Measurements from ENCODE around the gene ERICH4. TPM values are rescaled to one million over a fixed set of nuclear protein-coding genes. Genes with fewer than 3 reads are reported as not detected.
A peak's percentile ranks its signal among the peaks of the same experiment; 100 is the strongest.

ERICH4 gene, protein sequence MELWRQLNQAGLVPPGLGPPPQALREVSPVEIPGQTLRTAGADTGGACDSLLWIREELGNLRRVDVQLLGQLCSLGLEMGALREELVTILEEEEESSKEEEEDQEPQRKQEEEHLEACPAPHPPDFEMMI
- under 1 TPM in 2 of 5 donors, not detected in 3; 0.29 to 0.55 TPM for total RNA-seq
- total RNA-seq (2013), result not detected
- 0 to 0.10 (median 0) reads per million in 29 experiments for total RNA-seq

DNA sequence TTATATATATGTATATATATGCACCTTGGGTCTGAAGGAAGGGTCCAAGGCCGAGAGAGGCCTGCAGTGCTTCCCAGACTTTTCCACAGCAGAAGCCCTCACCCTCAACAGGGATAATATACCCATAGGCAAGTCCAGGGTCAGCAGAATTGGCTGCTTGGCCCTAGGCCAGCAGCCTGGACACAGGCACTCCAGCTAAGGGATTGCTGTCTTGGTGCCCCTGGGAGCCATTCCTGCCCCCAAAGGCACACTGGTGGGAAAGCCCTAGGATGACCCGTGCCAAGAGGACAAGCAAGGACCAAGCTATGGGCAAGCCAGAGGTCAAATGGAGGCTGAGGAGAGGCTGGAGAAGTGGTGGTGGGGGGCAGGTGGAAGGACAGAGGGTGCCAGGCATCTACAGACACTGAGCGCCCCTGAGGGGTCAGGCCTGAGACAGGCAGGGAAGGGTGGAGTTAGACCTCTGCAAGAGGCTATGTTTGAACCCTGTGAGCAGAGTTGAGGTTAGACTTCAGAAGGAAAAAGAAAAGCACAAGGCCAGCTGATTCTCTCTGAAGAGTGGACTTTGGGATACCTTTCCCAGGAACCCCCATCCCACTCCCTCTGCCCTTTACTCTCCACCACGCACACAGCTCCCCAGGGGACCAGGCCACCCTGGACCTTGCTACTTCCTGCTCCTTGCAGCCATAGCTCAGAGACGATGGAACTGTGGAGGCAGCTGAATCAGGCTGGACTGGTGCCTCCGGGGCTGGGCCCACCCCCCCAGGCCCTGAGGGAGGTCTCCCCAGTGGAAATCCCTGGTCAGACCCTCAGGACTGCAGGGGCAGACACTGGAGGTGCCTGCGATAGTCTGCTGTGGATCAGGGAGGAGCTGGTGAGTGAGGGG, at the start of gene ERICH4:
Gene ERICH4, plus strand, starts transcription at position 684 of the 883 bp plus-strand sequence. Its CDS starts 14 bp downstream, at position 698.
- ATAC-seq (replicated peaks in 1 of 4) (no peak), DNase-seq (no peak)
- H3K27ac ChIP-seq (ENCODE audit: low read length), result no peak within 1 kb of the TSS
- WGBS (ENCODE audit: insufficient coverage), result 70% methylated on average over 5 of the region's 7 CpGs
- H3K27ac Mint-ChIP-seq, result no peak within 1 kb of the TSS
- ChIA-PET POLR2A (interaction anchor here in 1 of 2 donors (0.6 kb wide), 1 partner anchor 783 kb away, joined by 3 read pairs; no protein-coding TSS in a partner anchor), CTCF (no interaction called here)
- H3K4me3 Mint-ChIP-seq, result no peak within 1 kb of the TSS
- H3K27me3 Mint-ChIP-seq, result peaks cover 0 to 13% of the 10 kb centered on the region in 2 donors
- peaks cover 5 to 17% of the 10 kb centered on the region in 2 experiments for H3K4me1 ChIP-seq (ENCODE audit: control insufficient read depth in 1 of 2, extremely low read depth in 1 of 2, insufficient read depth in 2 of 2, low read length in 2 of 2)
- H3K27me3 ChIP-seq (replicated peaks in 1 of 2; ENCODE audit: control insufficient read depth in 2 of 2, extremely low read depth in 1 of 2, insufficient read depth in 2 of 2, low read length in 1 of 2), result peaks cover 0 to 27% of the 10 kb centered on the region in 2 experiments
- no peaks in the 10 kb centered on the region for H3K36me3 Mint-ChIP-seq
- H3K4me3 ChIP-seq (ENCODE audit: control insufficient read depth in 1 of 2, extremely low read depth in 1 of 2, low read length in 1 of 2), result no peak within 1 kb of the TSS
- no peaks in the 10 kb centered on the region for H3K9me3 Mint-ChIP-seq
- peaks cover 0 to under 1% of the 10 kb centered on the region in 2 donors for H3K36me3 ChIP-seq (ENCODE audit: control insufficient read depth in 2 of 2, extremely low read depth in 1 of 2, insufficient read depth in 1 of 2, low read length in 1 of 2)
- peaks cover 0 to 15% (median 4%) of the 10 kb centered on the region in 3 donors for H3K4me1 Mint-ChIP-seq
- H3K9me3 ChIP-seq, result no peaks in the 10 kb centered on the region

DNA sequence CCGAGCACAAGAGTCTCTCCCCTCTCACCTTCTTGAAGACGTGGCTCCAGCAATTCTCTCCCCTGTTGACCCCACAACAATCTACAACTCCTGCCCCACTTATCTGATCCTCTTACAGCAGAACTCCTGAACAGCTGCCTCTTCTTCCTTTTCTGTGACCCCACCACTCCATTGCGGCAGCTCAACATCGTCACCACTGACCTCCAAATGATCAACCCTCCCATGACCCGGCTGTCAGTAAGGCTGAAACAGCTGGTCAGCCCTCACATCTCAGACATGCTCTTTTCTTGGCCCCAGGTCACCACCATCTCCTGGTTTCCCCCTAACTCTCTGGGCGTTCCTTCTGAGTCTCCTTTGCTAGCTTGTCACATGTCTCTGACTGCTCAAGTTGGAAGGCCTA, 47.6 kb upstream of the ERICH4 start:
- no peak overlapping the region for H3K4me3 ChIP-seq (ENCODE audit: control insufficient read depth in 1 of 2, extremely low read depth in 1 of 2, low read length in 1 of 2)
- peaks cover 19 to 38% of the 10 kb centered on the region in 2 experiments for H3K4me1 ChIP-seq (ENCODE audit: control insufficient read depth in 1 of 2, extremely low read depth in 1 of 2, insufficient read depth in 2 of 2, low read length in 2 of 2)
- POLR2A ChIA-PET, result no interaction called here
- H3K27me3 ChIP-seq (replicated peaks in 1 of 2; ENCODE audit: control insufficient read depth in 2 of 2, extremely low read depth in 1 of 2, insufficient read depth in 2 of 2, low read length in 1 of 2), result no peaks in the 10 kb centered on the region
- H3K36me3 ChIP-seq (ENCODE audit: control insufficient read depth in 2 of 2, extremely low read depth in 1 of 2, insufficient read depth in 1 of 2, low read length in 1 of 2), result peaks cover 12 to 16% of the 10 kb centered on the region in 2 donors
- Mint-ChIP-seq H3K4me3 (peak overlapping the region; percentile 66 to 99 (median 98)), H3K36me3 (peaks cover 11% of the 10 kb centered on the region), H3K27ac (no peak overlapping the region), H3K4me1 (peaks cover 38 to 46% (median 41%) of the 10 kb centered on the region in 3 donors), H3K27me3 (no peaks in the 10 kb centered on the region), H3K9me3 (no peaks in the 10 kb centered on the region)
- no peak for ATAC-seq (replicated peaks in 1 of 4)
- H3K27ac ChIP-seq (ENCODE audit: low read length), result no peak overlapping the region
- DNase-seq, result no peak
- 86% methylated on average over 6 of the region's 6 CpGs for WGBS (ENCODE audit: insufficient coverage)
- no peaks in the 10 kb centered on the region for H3K9me3 ChIP-seq
- CTCF ChIA-PET, result interaction anchor here in 1 of 2 donors (0.7 kb wide), 1 partner anchor 44 kb away, joined by 3 read pairs; the partner anchor contains the start of gene DMAC2

DNA sequence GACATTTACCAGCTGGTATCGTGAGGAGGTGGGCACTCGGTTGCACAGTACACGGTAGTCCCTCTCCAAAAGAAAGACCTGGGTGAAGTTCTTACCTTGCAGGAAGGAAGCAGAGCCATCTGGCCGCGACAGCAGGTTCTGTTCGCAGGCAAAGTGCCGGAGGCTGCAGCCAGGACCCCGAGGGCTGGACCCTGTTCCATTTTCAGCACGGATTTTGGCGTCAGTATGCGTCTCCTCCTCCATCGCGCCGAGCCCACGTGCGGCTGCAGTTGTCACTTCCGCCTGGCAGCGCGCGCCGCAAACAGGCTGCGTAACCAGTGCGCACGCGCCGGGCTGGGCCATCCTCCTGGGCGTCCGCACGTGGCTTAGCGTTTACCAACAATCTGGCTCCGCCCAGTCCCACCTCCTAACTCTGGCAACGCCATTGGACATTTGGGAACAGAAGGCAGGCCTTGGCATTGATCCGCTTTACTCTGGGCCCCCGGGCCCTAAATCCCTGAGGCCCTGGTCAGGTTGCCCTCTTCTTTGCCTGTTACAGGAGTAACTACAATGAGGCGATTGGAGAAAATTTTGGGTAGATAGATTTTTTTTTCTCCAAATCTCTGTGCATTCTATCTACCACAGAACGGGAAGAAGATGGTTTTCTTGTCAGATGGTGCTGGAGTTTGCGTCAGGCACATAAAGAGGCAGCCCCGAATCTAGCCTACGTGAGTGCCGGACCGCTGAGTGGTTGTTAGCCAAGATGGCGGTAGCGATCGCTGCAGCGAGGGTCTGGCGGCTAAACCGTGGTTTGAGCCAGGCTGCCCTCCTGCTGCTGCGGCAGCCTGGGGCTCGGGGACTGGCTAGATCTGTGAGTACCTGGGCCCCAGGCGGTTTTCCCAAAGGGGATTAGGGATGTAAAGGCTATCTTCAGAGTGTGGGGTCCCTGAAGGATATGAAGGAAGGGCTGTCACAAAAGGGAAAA, 45.6 kb upstream of the ERICH4 start, which contains the start of the genes BCKDHA and EXOSC5:
Gene BCKDHA, plus strand, starts transcription at position 733 of the 964 bp plus-strand sequence. Its CDS starts 10 bp downstream, at position 743.
Gene EXOSC5, minus strand, starts transcription at position 274 of the 964 bp plus-strand sequence. Its CDS starts 31 bp downstream, at position 243.
- Histone ChIP-seq H3K9me3 (no peaks in the 10 kb centered on the region), H3K4me3 (ENCODE audit: control insufficient read depth in 1 of 2, extremely low read depth in 1 of 2, low read length in 1 of 2) (peak within 1 kb of the TSS; percentile 81 to 97), H3K27me3 (replicated peaks in 1 of 2; ENCODE audit: control insufficient read depth in 2 of 2, extremely low read depth in 1 of 2, insufficient read depth in 2 of 2, low read length in 1 of 2) (no peaks in the 10 kb centered on the region), H3K36me3 (ENCODE audit: control insufficient read depth in 2 of 2, extremely low read depth in 1 of 2, insufficient read depth in 1 of 2, low read length in 1 of 2) (no peaks in the 10 kb centered on the region), H3K27ac (ENCODE audit: low read length) (peak within 1 kb of the TSS; percentile 98), H3K4me1 (ENCODE audit: control insufficient read depth in 1 of 2, extremely low read depth in 1 of 2, insufficient read depth in 2 of 2, low read length in 2 of 2) (peaks cover 19 to 38% of the 10 kb centered on the region in 2 experiments)
- H3K27me3 Mint-ChIP-seq, result no peaks in the 10 kb centered on the region
- peaks cover 8% of the 10 kb centered on the region for H3K36me3 Mint-ChIP-seq
- H3K27ac Mint-ChIP-seq, result peak within 1 kb of the TSS; percentile 100
- under 1% methylated on average over 38 of the region's 50 CpGs for WGBS (ENCODE audit: insufficient coverage)
- ChIA-PET POLR2A (no interaction called here), CTCF (interaction anchor here in 1 of 2 donors (0.7 kb wide), 1 partner anchor 592 kb away, joined by 3 read pairs; no protein-coding TSS in a partner anchor)
- peak within 1 kb of the TSS; percentile 97 to 99 (median 98) for H3K4me3 Mint-ChIP-seq
- H3K9me3 Mint-ChIP-seq, result no peaks in the 10 kb centered on the region
- DNase-seq (peak; percentile 97 to 100 (median 99)), ATAC-seq (replicated peaks in 1 of 4) (peak; percentile 98 to 99 (median 99))
- H3K4me1 Mint-ChIP-seq, result peaks cover 41 to 54% (median 48%) of the 10 kb centered on the region in 3 donors

DNA sequence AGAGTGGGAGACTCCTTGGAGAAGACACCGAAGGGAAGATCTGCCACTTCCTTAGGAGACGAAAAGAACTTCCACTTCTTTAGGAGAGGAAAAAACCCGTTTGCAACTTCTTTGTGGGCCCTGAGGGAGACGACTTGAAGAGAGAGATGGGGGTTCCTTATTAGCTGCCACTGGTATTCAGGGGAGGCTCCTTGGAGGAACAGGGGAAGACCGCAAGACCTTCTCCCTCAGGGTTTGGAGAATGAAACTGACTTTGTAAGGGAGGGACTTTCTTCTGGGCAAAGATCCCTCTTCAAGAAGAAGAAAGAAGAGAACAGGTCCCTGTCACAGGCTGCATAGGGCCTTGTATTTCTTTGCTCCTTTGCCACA, 44.9 kb upstream of the ERICH4 start:
- H3K9me3 Mint-ChIP-seq, result no peaks in the 10 kb centered on the region
- Histone ChIP-seq H3K27me3 (replicated peaks in 1 of 2; ENCODE audit: control insufficient read depth in 2 of 2, extremely low read depth in 1 of 2, insufficient read depth in 2 of 2, low read length in 1 of 2) (no peaks in the 10 kb centered on the region), H3K4me3 (ENCODE audit: control insufficient read depth in 1 of 2, extremely low read depth in 1 of 2, low read length in 1 of 2) (peak overlapping the region; percentile 81 to 97), H3K36me3 (ENCODE audit: control insufficient read depth in 2 of 2, extremely low read depth in 1 of 2, insufficient read depth in 1 of 2, low read length in 1 of 2) (peaks cover 2 to 3% of the 10 kb centered on the region in 2 donors), H3K27ac (ENCODE audit: low read length) (peak overlapping the region; percentile 98), H3K4me1 (ENCODE audit: control insufficient read depth in 1 of 2, extremely low read depth in 1 of 2, insufficient read depth in 2 of 2, low read length in 2 of 2) (peaks cover 19 to 38% of the 10 kb centered on the region in 2 experiments), H3K9me3 (no peaks in the 10 kb centered on the region)
- ATAC-seq (replicated peaks in 1 of 4) (no peak), DNase-seq (no peak)
- peaks cover 41 to 57% (median 51%) of the 10 kb centered on the region in 3 donors for H3K4me1 Mint-ChIP-seq
- POLR2A ChIA-PET, result no interaction called here
- no peaks in the 10 kb centered on the region for H3K27me3 Mint-ChIP-seq
- 0% methylated on average over 1 of the region's 5 CpGs for WGBS (ENCODE audit: insufficient coverage)
- CTCF ChIA-PET, result interaction anchor here in 1 of 2 donors (0.7 kb wide), 1 partner anchor 593 kb away, joined by 3 read pairs; no protein-coding TSS in a partner anchor
- peaks cover 8% of the 10 kb centered on the region for H3K36me3 Mint-ChIP-seq
- peak overlapping the region; percentile 97 to 99 (median 98) for H3K4me3 Mint-ChIP-seq
- peak overlapping the region; percentile 100 for H3K27ac Mint-ChIP-seq

DNA sequence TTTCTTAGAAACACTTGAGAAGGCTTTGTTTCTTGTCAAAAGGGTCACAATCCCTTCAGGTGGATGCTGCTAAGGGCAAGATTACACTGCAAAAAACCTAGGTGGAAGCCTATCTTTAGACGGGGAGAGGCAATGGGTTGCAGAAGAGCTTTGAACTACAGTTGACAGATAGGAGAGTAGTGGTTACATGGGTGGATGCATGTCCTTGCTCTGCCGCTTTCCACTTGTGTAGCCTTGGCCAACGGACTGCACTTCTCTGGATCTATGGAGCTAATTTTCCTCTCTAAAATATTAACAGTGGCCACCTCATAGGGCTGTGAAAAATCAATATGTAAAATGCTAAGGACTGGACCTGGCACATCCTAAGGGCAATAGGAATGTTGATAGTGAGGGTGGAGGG, 44.4 kb upstream of the ERICH4 start:
- H3K4me1 Mint-ChIP-seq, result peaks cover 43 to 58% (median 55%) of the 10 kb centered on the region in 3 donors
- DNase-seq (no peak), ATAC-seq (replicated peaks in 1 of 4) (no peak)
- Histone ChIP-seq H3K36me3 (ENCODE audit: control insufficient read depth in 2 of 2, extremely low read depth in 1 of 2, insufficient read depth in 1 of 2, low read length in 1 of 2) (peaks cover 6 to 9% of the 10 kb centered on the region in 2 donors), H3K27ac (ENCODE audit: low read length) (no peak overlapping the region), H3K4me1 (ENCODE audit: control insufficient read depth in 1 of 2, extremely low read depth in 1 of 2, insufficient read depth in 2 of 2, low read length in 2 of 2) (peaks cover 19 to 41% of the 10 kb centered on the region in 2 experiments), H3K4me3 (ENCODE audit: control insufficient read depth in 1 of 2, extremely low read depth in 1 of 2, low read length in 1 of 2) (peak overlapping the region; percentile 81 to 97), H3K9me3 (no peaks in the 10 kb centered on the region), H3K27me3 (replicated peaks in 1 of 2; ENCODE audit: control insufficient read depth in 2 of 2, extremely low read depth in 1 of 2, insufficient read depth in 2 of 2, low read length in 1 of 2) (no peaks in the 10 kb centered on the region)
- H3K36me3 Mint-ChIP-seq, result peaks cover 8% of the 10 kb centered on the region
- H3K9me3 Mint-ChIP-seq, result no peaks in the 10 kb centered on the region
- no peaks in the 10 kb centered on the region for H3K27me3 Mint-ChIP-seq
- H3K4me3 Mint-ChIP-seq, result peak overlapping the region; percentile 97 to 99 (median 98)
- ChIA-PET CTCF (interaction anchor here (0.7 kb wide), 2 partner anchors 41 to 594 kb away, joined by 3 to 12 read pairs; partner anchors contain the start of gene DMAC2 (in 1 of the 2)), POLR2A (no interaction called here)
- WGBS (ENCODE audit: insufficient coverage), result 67% methylated on average over 1 of the region's 3 CpGs
- peak overlapping the region; percentile 100 for H3K27ac Mint-ChIP-seq

All from T-cell (primary cell).